K562 (cell line): ENCODE data around the gene MYL4. TPM values are rescaled to one million over a fixed set of nuclear protein-coding genes. Genes with fewer than 3 reads are reported as not detected.
A peak's percentile ranks its signal among the peaks of the same experiment; 100 is the strongest.

Source experiments
- CEBPB ChIP-seq: fragments of 450-650 bp; IDR thresholded peaks from 2 replicates; pipeline ENCODE4 v1.6.1; 2016; ENCODE audit warnings: missing genetic modification characterization, missing compliant biosample characterization
- CXXC5 ChIP-seq: fragments of 250-450 bp; sonication (Bioruptor Pico); IDR thresholded peaks from 2 replicates; pipeline ENCODE4 v1.8.0; 2022; ENCODE audit warnings: inconsistent platforms, mild to moderate bottlenecking, moderate library complexity
- ELK1 ChIP-seq: sonication (generic); formaldehyde crosslinking; IDR thresholded peaks from 2 replicates; pipeline ENCODE4 v1.8.1; 2022; ENCODE audit warnings: missing genetic modification reagents
- FOXJ2 ChIP-seq: fragments of 200-800 bp; sonication (Bioruptor generic); IDR thresholded peaks from 2 replicates; pipeline ENCODE4 v1.6.1; 2016; ENCODE audit warnings: missing genetic modification characterization, missing compliant biosample characterization
- HDAC2 ChIP-seq: fragments of 450-650 bp; IDR thresholded peaks from 2 replicates; pipeline ENCODE4 v1.6.1; 2016; ENCODE audit warnings: mild to moderate bottlenecking
- LARP7 ChIP-seq: fragments of 450-650 bp; IDR thresholded peaks from 2 replicates; pipeline ENCODE4 v1.6.1; 2016
- MCM7 ChIP-seq, 2 experiments: fragments of 450-650 bp; IDR thresholded peaks; 2 replicates each; pipeline ENCODE4 v1.6.1; 2016 to 2018
- MTA2 ChIP-seq: fragments of 450-650 bp; IDR thresholded peaks from 2 replicates; pipeline ENCODE4 v1.6.1; 2016; ENCODE audit warnings: low read depth
- NRF1 ChIP-seq, 2 experiments: fragments of 450-650 bp; IDR thresholded peaks in 1 of 2; conservative IDR thresholded peaks in 1 of 2; 2 replicates each; pipeline ENCODE4 v1.6.1; 2014; ENCODE audit warnings: mild to moderate bottlenecking in 2 of 2
- PRDM10 ChIP-seq: fragments of 450-650 bp; IDR thresholded peaks from 2 replicates; pipeline ENCODE4 v1.6.1; 2018; ENCODE audit not compliant: partially characterized antibody
- SLC30A9 ChIP-seq: fragments of 250-450 bp; sonication (Bioruptor Pico); IDR thresholded peaks from 2 replicates; pipeline ENCODE4 v1.8.0; 2022; ENCODE audit warnings: mild to moderate bottlenecking, moderate library complexity
- SRSF7 ChIP-seq: fragments of 200-400 bp; formaldehyde crosslinking; optimal IDR thresholded peaks from 2 replicates; pipeline ENCODE3; 2017; ENCODE audit warnings: mild to moderate bottlenecking, low read depth, low read length
- UBTF ChIP-seq, 2 experiments: IDR thresholded peaks; 2 replicates each; pipeline ENCODE4 v1.6.1; 2012; ENCODE audit warnings: improper control_type of control experiment in 2 of 2, low read depth in 2 of 2, low read length in 2 of 2, borderline replicate concordance in 1 of 2
- ZNF197 ChIP-seq: fragments of 200-800 bp; sonication (Bioruptor generic); IDR thresholded peaks from 2 replicates; pipeline ENCODE4 v1.6.1; 2016; ENCODE audit warnings: low read depth, missing genetic modification characterization, missing compliant biosample characterization
- ZNF23 ChIP-seq: fragments of 250-450 bp; sonication (Bioruptor Pico); IDR thresholded peaks from 2 replicates; pipeline ENCODE4 v1.4.0; 2020; ENCODE audit warnings: mild to moderate bottlenecking
- ZNF589 ChIP-seq: fragments of 200-800 bp; sonication (Bioruptor generic); IDR thresholded peaks from 2 replicates; pipeline ENCODE4 v1.6.1; 2016; ENCODE audit warnings: low read depth, missing genetic modification characterization, missing compliant biosample characterization
- ZNF592 ChIP-seq: fragments of 450-650 bp; IDR thresholded peaks from 2 replicates; pipeline ENCODE4 v1.6.1; 2017; ENCODE audit warnings: antibody characterized with exemption, mild to moderate bottlenecking
- polyA plus RNA-seq, 8 experiments: library from polyadenylated mRNA; depleted of rRNA in 4 of 8; stranded (reverse) in 5 of 8; unstranded in 3 of 8; fragments of >200 nt; fragmentation: Nextera tagmentation in 2 of 8; fragmentation: Illumina TruSeq in 1 of 8; extraction: Ambion mirVana in 2 of 8; extraction: Trizol in 1 of 8; gene quantifications; 2 replicates each; pipeline versions ENCODE4 v1.2.1 to v1.2.3, GENCODE V29; 2011 to 2014; ENCODE audit warnings: inconsistent platforms in 1 of 8, missing spikeins in 1 of 8
- total RNA-seq, 7 experiments: library from RNA; depleted of rRNA in 6 of 7; stranded (reverse); fragments of >200 nt in 6 of 7; fragmentation: Illumina TruSeq in 2 of 7; extraction: Trizol in 2 of 7; gene quantifications; 2 replicates each; pipeline versions ENCODE4 v1.2.1 to v1.2.3, GENCODE V29; 2011 to 2021; ENCODE audit warnings: low replicate concordance in 1 of 7

Gene MYL4
- total and polyA plus RNA-seq, 9 of the 15 experiments (the other 6 are each of a cell fraction or from before 2014, with no cell fraction given), result 117 to 423 (median 221) TPM

GRCh38 chr17:47208744-47209488, at the start of gene MYL4 (continued):
- TF ChIP-seq ELK1 (CRISPR knock-in tag), result no peak
- TF ChIP-seq CXXC5 (CRISPR knock-in tag), result peak; percentile 41; the same call in 1 of the 2 replicates
- no peak for TF ChIP-seq MCM7 (IDR thresholded peaks at IDR 0.05)
- no peak for TF ChIP-seq SLC30A9 (CRISPR knock-in tag)
- TF ChIP-seq PRDM10, result peak; percentile 55
- 0 out of 2 replicates have a peak, but pooled peaks have one; percentile 15 for TF ChIP-seq HDAC2
- no peak for TF ChIP-seq ZNF23
- TF ChIP-seq SRSF7, result no peak
- no peak for TF ChIP-seq MTA2
- TF ChIP-seq UBTF (IDR thresholded peaks at IDR 0.05; ENCODE audit: borderline replicate concordance in 1 of 2, low read depth in 2 of 2, low read length in 2 of 2), result peak in 1 of 2 experiments; percentile 56; a peak in 2 of 4 replicates
- peak; percentile 27; the same call in 1 of the 2 replicates for TF ChIP-seq LARP7
- TF ChIP-seq ZNF197 (CRISPR knock-in tag), result 0 out of 2 replicates have a peak, but pooled peaks have one; percentile 19
- no peak for TF ChIP-seq FOXJ2 (tag)
- peak; percentile 46 to 56 for TF ChIP-seq NRF1 (conservative IDR thresholded peaks at IDR 0.05 in 1 of 2, IDR thresholded peaks at IDR 0.05 in 1 of 2)
- TF ChIP-seq ZNF589, result peak; percentile 72; the same call in 1 of the 2 replicates
- TF ChIP-seq CEBPB (tag), result no peak
- TF ChIP-seq ZNF592, result peak; percentile 83
